Measurements from ENCODE around the gene DOC2B.
A peak's percentile ranks its signal among the peaks of the same experiment; 100 is the strongest.

DNA sequence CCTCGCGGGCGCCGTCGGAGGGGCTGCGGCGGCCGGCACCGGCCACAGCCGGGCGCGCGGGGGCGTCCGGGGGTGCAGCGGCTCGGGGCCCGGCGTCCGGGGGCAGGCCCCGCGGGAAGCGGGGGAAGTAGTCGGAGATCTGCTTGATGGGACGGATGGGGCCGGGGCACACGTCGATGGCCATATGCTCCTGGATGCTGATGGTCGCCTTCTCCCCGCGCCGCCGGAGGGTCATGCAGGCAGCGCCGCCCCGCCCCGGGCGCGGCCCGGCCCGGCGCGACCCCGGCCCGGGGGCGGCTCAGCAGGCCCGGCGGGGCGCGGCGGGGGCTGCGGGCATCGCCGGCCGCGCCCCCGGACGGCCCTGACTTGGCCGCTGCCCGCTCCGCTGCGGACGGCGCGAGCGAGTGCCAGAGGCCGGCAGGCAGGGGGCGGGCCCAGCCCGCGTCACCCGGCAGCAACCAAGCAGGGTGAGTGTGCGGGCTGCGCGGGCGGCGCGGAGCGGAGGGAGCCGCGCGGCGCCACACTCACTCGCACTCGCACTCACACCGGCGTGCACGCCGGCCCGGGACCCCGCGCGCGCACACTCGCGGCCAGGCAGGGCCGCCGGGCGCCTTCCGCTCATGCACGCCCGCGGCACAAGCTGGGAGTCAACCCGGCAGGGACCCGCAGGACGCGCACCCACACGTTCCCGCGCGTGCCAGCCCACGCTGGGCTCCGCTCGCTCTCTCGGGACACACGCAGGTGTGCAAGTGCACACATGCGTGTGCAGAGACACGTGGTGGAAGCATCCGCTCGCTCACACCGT lies at the start of gene DOC2B:
- TF ChIP-seq, protein P1, sequence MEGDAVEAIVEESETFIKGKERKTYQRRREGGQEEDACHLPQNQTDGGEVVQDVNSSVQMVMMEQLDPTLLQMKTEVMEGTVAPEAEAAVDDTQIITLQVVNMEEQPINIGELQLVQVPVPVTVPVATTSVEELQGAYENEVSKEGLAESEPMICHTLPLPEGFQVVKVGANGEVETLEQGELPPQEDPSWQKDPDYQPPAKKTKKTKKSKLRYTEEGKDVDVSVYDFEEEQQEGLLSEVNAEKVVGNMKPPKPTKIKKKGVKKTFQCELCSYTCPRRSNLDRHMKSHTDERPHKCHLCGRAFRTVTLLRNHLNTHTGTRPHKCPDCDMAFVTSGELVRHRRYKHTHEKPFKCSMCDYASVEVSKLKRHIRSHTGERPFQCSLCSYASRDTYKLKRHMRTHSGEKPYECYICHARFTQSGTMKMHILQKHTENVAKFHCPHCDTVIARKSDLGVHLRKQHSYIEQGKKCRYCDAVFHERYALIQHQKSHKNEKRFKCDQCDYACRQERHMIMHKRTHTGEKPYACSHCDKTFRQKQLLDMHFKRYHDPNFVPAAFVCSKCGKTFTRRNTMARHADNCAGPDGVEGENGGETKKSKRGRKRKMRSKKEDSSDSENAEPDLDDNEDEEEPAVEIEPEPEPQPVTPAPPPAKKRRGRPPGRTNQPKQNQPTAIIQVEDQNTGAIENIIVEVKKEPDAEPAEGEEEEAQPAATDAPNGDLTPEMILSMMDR (IDR thresholded peaks at IDR 0.05 in 8 of 11, conservative IDR thresholded peaks at IDR 0.05 in 3 of 11), result peak in 1 of 11 experiments; percentile 15
- TF ChIP-seq POLR2AphosphoS5 (IDR thresholded peaks at IDR 0.05), result peak in 1 of 3 donors; percentile 41
- TF ChIP-seq POLR2A (IDR thresholded peaks at IDR 0.05), result no peak
